GM19455 (cell line): ENCODE data around the gene NKAIN4.

Experiments used
- ATAC-seq: cut with Tn5 transposase; IDR thresholded peaks from one replicate; pipeline ENCODE4 v1.9.1; 2021; ENCODE audit not compliant: unreplicated experiment

Gene NKAIN4

DNA sequence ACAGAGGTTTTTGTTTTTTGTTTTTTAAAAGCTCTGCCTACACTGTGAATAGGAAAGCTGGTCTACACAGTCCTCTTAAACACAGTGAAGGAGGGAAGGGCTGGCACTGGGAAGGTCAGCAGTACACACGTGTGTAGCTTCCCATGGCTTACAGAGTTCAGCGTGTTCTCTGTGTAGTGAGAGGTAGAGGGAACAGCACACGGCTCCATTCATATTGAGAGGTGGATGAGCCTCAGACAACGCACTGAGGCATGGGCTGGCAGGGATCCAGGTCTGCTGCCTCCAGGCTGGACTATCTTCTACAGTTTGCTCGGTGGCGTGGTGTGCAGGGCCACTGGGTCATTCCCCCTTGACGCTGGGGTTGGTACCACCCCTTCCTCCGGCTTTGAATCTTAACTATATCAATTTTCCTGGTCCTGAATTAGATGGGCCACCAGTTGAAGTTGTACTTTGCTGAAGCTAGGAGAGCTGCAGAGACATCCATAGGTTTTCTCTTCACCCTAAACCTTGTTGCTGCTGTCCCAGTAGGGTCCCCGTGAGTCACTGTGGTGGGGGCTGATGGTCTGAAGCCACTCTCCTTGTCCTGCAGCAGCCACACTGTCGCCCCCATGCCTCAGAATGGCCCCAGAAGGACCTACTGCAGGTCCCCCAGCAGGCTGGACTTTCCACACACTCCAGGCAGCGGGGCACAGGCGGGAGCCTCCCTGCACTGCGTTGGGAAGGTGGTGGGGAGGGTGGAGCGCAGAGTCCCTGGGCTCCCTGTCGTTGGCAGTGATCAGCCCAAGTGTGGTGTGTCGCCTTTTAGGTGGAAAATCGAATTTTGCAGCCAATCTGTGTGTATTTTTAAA lies 20.3 kb upstream of the NKAIN4 start:
- no peak for ATAC-seq

- ATAC-seq = no peak
Measured at GRCh38 chr20:63273635-63274380, 19.5 kb upstream of the NKAIN4 start.

DNA sequence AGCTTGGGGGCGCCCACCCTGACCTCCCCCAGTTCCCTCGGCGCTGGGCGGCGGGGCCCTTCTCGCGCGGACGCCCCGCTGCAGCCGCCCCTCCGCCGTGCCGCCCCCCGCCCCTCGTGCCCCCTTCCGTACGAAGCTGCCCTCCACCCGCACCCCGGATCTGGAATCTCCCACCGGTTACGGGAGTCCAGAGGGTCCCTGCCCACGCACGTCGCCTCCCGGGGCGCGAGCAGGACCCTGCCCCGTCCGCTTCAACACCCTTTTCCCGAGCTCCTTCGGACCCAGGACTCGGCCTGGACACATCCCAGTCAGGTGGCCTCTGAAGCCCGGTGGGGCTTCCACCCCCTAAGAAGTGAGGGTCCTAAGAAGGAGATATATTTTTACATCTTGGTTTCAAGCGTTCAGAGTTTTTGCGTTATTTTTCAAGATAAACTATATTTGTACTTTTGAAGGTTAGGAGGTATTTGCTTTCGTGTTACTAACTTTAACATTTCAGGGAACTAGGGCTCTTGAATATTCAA lies 18.9 kb upstream of the NKAIN4 start:
- no peak for ATAC-seq

DNA sequence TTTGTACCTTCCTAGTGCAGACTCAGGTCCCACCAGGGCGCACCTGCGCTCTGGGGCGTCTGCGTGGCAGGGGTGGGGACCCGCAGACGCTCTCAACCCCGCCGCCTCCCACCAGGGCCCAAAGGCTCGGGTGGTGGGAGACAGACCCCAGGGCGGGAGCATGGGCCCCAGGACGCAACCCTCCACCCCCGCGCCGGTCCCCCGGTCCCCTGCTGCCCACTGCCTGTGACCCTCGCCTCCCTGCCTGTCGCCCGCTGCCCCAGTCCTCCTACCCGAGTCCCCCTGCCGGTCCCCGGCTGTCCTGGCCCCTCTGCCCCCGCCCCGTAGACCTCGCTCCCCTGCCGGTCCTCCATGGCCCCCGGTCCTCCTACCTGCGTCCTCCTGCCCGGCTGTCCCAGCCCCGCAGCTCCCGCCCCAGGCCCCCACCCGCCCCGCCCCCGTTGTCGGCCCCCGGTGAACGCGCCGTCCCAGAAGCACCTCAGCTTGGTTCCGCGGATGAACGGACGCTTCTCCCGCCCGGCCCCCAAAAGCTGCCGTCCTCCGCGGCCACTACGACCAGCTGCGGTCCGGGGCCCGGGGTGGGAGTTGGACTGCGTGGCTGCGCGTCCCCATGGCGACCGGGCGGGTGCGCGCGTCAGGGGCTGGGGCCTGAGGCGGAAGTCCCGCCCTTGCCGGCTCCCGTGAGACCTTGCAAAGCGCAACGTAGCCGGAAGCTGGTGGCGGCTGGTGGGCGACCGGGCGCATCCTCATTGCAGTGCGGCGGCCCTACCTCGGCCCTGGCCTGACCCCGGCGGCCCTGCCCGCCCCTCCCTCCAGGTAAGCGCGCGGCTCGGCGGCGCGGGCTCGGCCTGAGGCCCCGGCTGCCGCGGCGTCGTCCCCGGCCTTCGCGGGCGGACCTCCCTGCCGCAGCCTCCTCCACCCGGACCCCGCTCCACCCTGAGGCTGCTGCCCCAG lies 18.1 kb upstream of the NKAIN4 start, which contains the start of gene ARFGAP1:
TSS of gene ARFGAP1 (plus strand) at position 709 of the 954 bp plus-strand sequence. CDS start 2,768 bp downstream, outside the sequence.
- ATAC-seq = peak; percentile 86

DNA sequence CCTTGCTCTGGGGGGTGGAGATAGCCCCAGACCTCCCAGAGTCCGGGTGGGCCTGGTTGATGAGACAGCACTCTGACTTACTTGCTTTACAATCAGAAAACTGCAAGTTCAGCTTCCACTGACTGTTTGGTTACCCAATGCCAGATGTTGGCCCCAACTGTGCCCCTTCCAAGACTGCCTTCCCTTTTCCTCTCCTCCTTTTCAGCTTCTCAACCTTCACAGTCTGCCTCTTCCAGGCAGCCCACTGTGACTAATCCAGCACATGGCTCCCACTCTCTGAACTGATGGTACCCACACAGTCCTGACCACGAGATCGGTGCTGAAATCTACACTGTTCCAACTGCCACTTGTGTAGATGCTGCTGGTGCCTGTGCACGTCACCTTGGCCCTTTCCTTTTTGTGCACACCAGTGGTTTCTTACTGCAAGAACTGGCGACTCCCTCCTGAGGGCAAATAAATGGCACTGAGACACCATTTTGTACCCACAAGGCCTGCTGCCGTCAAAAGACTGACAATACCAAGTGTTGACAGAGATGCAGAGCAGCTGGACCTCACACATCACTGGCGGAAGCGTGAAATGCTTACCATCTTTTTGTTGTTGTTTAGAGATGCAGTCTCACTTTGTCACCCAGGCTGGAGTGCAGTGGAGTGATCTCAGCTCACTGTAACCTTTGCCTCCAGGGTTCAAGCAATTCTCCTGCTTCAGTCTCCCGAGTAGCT lies 16.5 kb upstream of the NKAIN4 start:
- no peak for ATAC-seq

- ATAC-seq = no peak
Measured at GRCh38 chr20:63269724-63270123, 15.5 kb upstream of the NKAIN4 start.

DNA sequence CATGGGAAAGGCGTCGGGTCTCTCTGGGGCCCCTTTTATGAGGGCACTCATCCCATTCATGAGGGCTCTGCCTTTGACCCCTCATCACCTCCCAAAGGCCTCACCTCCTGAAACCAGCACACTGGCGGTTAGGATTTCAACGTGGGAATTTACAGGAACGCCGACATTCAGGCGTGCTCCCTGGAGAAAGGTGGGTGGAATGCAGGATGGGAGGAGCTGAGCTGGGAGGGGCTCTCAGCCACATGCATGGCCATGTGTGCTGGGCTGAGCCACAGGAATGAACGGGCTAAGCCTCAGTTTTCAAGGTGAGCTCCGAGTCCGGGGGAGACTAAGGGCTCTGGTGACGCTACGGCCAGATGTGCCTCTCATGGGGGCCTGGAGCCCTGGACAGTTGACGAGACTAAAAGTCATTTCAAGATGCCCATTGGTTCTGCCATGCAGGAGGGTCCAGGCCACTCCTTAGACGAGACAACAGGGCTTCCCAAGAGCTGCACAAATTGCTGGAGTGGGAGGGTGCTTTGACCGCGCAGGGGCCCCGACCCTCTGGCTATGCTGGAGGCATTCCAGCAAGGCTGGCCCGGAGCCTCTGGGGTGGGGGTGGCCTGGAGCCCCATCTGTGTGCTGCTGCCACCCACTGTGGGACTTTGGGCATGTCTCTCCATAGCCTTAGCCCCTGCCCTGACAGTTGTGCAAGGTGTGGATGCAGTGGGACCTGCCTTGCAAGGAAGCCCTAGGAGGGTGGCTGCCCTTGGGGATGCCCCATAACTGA lies 14.6 kb upstream of the NKAIN4 start:
- no peak for ATAC-seq

- no peak for ATAC-seq
Measured at GRCh38 chr20:63268256-63268655, 14.0 kb upstream of the NKAIN4 start.

- ATAC-seq = no peak
Measured at GRCh38 chr20:63267691-63268090, 13.4 kb upstream of the NKAIN4 start.

DNA sequence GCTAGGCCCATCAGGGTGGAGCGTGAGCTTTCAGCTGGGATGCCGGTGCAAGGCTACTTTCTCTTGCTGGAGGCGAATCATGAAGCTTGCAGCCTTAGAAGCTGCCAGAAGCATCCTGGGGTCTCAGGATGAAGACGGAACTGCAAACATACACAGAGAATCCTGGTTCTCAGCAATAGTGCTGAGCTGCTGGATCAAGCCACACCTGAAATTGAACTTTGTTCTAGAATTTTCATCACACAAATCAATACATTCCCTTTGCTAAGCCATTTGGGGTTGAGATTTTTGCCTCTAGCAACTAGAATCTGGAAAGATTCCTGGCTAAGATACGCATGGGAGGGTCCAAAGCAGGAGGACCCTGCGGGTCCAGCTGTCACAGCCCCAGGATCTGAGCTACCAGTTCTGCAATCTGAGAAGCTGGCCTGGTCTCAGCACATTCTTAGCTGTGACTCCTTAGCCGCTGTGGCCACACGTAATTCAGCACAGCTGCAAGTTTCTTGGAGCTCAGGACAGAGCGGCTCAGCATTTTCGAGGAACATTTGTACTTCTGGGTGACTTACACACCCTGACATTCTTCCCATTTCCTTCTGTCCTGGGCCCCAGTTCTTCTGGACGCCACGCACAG lies 11.7 kb upstream of the NKAIN4 start:
- no peak for ATAC-seq

DNA sequence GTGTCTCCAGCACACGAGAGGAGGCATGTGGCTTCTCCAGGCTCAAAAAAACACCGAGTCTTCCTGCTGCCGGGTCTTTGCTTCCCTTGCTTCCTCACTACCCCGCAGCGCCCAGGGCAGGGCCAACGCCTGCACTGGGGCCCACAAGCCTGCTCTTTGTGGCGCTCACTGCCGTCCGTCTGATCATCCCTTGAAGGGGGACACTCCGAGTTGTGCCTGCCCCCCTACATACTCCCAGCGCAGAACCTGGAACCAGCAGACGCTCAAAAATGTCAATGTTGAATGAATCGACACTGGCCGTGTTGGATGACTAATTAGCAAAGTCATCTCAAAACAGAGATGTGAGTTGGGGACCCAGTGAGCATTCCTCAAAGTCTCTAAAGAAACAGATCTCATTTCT lies 10.3 kb upstream of the NKAIN4 start:
- ATAC-seq = no peak

DNA sequence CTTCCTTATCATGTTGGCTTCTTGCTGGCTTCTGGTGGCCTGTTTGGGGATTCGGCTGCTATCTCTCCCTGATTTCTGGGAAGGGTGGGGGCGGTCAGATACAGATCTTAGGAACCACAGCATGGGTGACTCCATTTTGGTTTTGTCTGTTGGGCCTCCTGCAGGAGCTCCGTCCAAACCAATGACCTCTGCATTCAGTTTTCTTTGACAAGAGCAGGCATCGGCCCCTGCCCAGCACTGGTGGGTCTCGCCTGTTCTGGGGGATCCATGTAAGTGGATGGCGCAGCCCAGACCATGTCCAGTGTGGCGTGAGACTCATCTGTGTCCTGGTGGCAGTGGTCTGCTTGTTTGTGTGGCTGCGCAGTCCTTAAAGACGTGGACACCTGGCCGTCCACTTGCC lies 9.7 kb upstream of the NKAIN4 start:
- ATAC-seq = no peak

- ATAC-seq = no peak
Measured at GRCh38 chr20:63262836-63263235, 8.6 kb upstream of the NKAIN4 start.

DNA sequence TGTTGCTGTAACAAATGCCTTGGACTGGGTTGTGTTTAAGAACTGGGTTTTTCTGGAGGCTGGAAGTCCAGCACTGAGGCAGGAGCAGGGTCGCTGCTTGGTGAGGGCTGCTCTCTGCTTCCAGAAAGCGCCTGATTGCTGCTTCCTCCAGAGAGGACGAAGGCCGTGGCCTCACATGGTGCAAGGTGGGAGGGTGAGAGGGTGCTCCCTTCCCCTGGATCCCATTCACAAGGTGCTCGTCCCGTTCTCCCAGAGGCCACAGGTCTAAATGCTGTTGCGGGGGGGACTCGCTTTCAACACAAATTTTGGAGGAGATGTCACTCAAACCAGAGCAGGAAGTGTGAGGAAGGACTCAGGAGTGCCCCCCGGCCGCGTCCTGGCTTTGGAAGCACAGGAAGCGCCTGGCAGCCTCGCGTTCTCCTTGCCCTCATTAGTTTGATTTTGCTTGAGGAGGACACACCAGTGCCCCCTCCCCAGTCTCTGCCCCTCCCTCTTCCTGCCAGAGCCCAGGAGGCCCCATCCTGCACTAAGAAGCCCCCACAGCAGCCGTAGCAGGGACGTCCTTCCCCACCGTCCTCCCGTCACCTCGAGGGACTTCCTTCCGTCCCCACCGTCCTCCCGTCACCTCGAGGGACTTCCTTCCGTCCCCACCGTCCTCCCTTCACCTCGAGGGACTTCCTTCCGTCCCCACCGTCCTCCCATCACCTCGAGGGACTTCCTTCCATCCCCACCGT lies 7.7 kb upstream of the NKAIN4 start:
- ATAC-seq = no peak

GRCh38 chr20:63261060-63261794 lies 7.0 kb upstream of the NKAIN4 start:
- no peak for ATAC-seq

GRCh38 chr20:63260521-63260920 lies 6.3 kb upstream of the NKAIN4 start:
- ATAC-seq = no peak

- no peak for ATAC-seq
Measured at GRCh38 chr20:63259734-63260460, 5.6 kb upstream of the NKAIN4 start.
